SK-N-DZ (cell line): ENCODE results near the gene RNF169.
"Not testable (repeated sequence)": the region's sequence is repeated elsewhere in the genome, so short reads cannot be mapped to it uniquely, and the experiment has no call there.

Experiments used
- DNase-seq: peaks from one replicate; pipeline ENCODE4 v3.0.0-alpha.2; 2015; ENCODE audit warnings: low spot score

Gene RNF169

GRCh38 chr11:74726547-74727182, 22.0 kb upstream of the RNF169 start:
- DNase-seq = peak; percentile 81

- DNase-seq = no peak
Measured at GRCh38 chr11:74729397-74729796, 19.3 kb upstream of the RNF169 start.

- no peak for DNase-seq
Measured at GRCh38 chr11:74730571-74731260, 17.9 kb upstream of the RNF169 start.

- no peak for DNase-seq
Measured at GRCh38 chr11:74731301-74732094, 17.2 kb upstream of the RNF169 start, which contains the start of gene CHRDL2. TSS of gene CHRDL2 (minus strand) at chr11:74731426. CDS start at chr11:74730888, 538 bp downstream.

- DNase-seq = no peak
Measured at GRCh38 chr11:74734559-74734925, 14.1 kb upstream of the RNF169 start.

- no peak for DNase-seq
Measured at GRCh38 chr11:74735365-74735928, 13.2 kb upstream of the RNF169 start.

GRCh38 chr11:74736031-74736430, 12.6 kb upstream of the RNF169 start:
- DNase-seq = no peak

- peak; percentile 72 for DNase-seq
Measured at GRCh38 chr11:74739546-74740270, 8.9 kb upstream of the RNF169 start.

- no peak for DNase-seq
Measured at GRCh38 chr11:74742070-74742469, 6.6 kb upstream of the RNF169 start.

- DNase-seq = no peak
Measured at GRCh38 chr11:74743640-74744039, 5.0 kb upstream of the RNF169 start.

GRCh38 chr11:74744277-74744676, 4.4 kb upstream of the RNF169 start:
- no peak for DNase-seq

- DNase-seq = peak; percentile 97
Measured at GRCh38 chr11:74746868-74747267, 1.8 kb upstream of the RNF169 start.

- DNase-seq = peak; percentile 46
Measured at GRCh38 chr11:74749127-74749964, 697 bp downstream of the RNF169 start.

- DNase-seq = no peak
Measured at GRCh38 chr11:74749965-74750296, 1.3 kb downstream of the RNF169 start.

GRCh38 chr11:74750598-74750997, 1.9 kb downstream of the RNF169 start:
- not testable (repeated sequence) for DNase-seq

GRCh38 chr11:74751303-74751702, 2.7 kb downstream of the RNF169 start:
- DNase-seq = no peak

- DNase-seq = no peak
Measured at GRCh38 chr11:74754507-74755252, 6.0 kb downstream of the RNF169 start.

GRCh38 chr11:74755395-74755995, 6.8 kb downstream of the RNF169 start:
- no peak for DNase-seq

GRCh38 chr11:74756571-74756970, 7.9 kb downstream of the RNF169 start:
- DNase-seq = no peak

GRCh38 chr11:74766905-74767304, 18.3 kb downstream of the RNF169 start:
- no peak for DNase-seq
